GM21529 (cell line): ENCODE measurements around the gene TEX35.

Experiments
- ATAC-seq: cut with Tn5 transposase; IDR thresholded peaks from one replicate; pipeline ENCODE4 v1.9.1; 2021; ENCODE audit not compliant: unreplicated experiment

The TEX35 gene

GRCh38 chr1:178513278-178513983 is 522 bp downstream of the TEX35 start:
- no peak for ATAC-seq

- no peak for ATAC-seq
These were observed 3.2 kb downstream of the TEX35 start for GRCh38 chr1:178516110-178516509.

DNA sequence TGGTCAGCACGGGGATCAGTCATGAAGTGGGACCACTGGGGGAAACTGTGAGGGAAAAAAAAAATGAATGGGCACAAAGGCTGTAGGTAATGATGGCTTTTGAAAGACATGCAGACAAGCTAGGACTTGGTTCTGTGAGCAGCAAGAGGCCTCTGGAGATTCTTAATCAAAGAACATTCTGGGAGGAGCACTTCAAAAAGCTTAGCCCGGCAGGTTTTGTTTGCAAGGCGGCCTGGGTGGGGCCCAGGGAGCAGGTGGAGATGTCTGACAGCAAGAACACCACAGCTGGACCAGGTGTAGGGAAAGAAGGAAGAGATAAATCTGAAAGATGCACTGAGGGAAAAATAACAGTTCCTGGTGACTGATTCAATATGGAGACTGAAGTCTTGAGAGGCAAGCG is 6.0 kb downstream of the TEX35 start:
- ATAC-seq: no peak

- no peak for ATAC-seq
These were observed 7.9 kb downstream of the TEX35 start for GRCh38 chr1:178520803-178521202.

GRCh38 chr1:178521241-178521640 is 8.3 kb downstream of the TEX35 start:
- no peak for ATAC-seq

GRCh38 chr1:178527117-178527516 is 14.2 kb downstream of the TEX35 start:
- no peak for ATAC-seq

- no peak for ATAC-seq
These were observed 15.5 kb downstream of the TEX35 start for GRCh38 chr1:178528228-178528952.

DNA sequence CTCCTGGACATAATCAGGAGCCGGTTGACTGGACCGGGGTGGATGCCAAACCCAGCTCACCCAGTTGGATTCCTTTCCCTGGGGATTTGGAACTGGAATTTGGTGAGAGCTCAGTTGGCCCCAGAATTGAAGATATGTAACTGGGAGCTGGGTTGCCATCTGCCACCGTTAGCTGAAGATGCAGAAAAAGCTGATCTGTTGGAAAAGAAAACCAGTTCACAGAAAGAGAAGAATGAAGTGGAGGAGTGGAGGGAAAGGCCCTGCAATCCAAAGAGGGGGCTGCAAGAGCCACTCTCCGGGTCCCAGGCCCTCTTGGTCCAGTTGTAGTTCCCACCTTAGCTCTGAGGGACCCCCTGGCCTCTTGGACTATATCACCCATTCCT is 16.0 kb downstream of the TEX35 start:
- no peak for ATAC-seq

GRCh38 chr1:178529364-178530036 is 16.6 kb downstream of the TEX35 start:
- ATAC-seq: no peak

DNA sequence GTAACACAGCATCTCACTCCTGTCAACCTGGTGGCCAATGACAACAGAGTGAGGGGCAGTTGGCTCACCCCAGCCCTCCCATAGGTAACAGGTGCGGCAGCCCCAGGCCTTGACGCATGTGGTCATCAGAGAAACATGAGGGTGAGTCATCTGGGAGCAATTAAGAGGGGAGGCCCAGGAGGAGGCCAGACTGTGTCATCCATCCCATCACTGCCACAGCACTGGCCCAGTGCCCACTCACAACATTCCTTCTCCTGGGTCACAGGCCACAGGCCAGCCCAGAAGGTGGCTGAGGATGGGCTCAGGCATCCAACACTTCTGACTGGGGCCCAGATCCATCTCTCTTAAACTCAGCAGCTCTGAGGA is 17.1 kb downstream of the TEX35 start:
- ATAC-seq: no peak

DNA sequence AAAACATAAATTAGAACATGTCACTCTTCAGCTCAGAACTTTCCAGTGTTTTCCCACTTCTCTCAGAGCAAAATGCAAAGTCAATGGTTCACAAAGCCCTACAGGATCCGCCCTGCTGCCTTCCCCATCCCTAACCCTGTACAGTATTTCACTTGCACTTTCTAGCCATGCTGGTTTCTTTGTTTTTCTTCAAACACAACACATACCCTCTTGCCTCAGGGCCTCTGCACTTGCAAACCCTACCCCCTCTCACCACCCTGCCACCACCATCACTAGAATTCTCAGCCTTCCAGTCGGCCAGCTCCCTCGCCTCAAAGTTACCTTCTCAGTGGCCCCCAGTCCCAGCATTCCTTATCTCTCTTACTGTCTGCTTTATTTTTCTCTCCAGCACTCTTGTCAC is 17.6 kb downstream of the TEX35 start:
- no peak for ATAC-seq

DNA sequence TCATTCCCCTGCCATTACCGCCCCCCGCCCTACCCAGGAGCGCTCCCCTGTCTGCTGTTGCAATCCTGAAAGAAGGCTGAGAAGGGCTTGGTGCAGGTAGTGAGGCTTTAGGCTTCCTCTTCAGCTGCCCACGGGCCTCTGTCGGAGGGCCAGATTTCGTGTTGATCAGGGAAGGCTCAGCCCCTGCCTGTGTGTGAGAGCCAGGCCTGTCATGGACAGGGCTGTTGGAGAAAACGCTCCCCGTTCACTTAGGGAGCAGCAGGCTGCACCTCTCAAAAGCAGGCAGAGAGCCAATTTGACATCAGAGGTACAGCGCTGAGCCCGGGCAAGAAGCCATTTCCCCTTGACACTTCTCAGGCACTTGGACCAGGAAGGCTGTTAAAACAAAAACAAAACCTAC is 19.0 kb downstream of the TEX35 start:
- ATAC-seq: peak; percentile 21

- peak; percentile 85 for ATAC-seq
These were observed 19.5 kb downstream of the TEX35 start for GRCh38 chr1:178532392-178532791.

DNA sequence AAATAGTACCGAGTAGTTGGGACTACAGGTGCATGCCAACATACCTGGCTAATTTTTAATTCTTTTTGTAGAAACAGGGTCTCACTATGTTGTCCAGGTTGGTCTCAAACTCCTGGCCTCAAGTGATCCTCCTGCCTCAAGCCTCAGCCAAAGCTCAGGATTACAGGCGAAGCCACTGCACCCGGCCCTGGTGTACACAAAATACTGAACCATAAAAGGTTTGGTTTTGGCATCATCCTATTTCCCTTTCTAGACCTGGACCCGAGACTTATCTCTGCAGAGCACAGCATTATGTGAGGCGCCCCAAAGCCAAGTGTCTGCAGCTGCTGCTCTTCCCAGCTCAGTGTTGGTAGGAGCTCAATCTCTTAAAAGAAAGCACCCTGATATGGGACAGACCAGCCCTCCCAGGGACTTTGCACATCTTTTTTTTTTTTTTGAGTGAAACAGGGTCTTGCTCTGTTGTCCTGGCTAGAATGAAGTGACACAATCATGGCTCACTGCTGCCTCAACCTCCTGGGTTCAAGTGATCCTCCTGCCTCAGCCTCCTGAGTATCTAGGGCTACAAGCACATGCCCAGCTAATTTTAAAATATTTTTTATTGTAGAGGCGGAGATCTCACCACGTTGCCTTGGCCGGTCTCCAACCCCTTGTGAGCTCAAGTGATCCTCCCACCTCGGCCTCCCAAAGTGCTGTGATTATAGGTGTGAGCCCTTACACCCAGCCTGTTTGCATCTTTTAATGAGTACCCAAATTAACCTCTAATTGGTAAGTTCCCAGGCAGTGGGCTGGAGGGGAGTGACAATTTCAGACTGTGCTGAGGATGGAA is 20.4 kb downstream of the TEX35 start:
- ATAC-seq: no peak

DNA sequence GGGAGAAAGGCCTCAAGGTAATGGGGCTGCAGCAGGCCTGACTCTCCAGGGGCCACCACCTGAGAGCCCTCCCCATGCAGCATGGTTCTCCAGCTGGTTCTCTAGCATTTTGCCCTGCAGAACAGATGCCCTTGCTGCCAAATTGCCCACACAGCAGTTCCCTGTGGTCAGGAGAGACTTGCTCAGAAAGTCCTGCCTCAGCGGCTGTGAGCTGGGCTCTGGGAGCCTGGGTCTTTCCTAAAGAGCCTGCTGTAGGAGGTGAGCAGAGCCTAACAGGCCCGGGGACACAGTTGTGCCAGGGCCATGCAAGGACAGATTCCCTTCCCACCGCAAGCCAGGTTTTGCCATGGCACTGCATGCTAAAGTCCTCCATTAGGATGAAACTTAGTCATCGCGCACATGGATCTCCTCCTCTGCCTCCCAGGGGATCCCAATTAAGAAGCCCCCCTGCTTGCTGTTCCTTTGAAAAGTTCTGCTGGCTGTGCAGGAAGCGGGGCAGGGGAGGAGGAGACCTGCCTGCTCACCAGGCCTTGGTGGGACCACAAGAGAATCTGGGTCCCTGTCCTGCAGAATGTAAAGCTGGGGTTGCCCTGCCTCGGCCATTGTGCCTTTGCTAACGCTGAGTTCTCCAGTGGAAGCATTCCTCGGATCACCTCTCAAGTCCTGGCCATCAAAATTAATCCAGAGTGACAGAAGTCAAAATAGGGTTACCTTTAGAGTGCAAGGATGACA is 21.4 kb downstream of the TEX35 start:
- ATAC-seq: no peak

DNA sequence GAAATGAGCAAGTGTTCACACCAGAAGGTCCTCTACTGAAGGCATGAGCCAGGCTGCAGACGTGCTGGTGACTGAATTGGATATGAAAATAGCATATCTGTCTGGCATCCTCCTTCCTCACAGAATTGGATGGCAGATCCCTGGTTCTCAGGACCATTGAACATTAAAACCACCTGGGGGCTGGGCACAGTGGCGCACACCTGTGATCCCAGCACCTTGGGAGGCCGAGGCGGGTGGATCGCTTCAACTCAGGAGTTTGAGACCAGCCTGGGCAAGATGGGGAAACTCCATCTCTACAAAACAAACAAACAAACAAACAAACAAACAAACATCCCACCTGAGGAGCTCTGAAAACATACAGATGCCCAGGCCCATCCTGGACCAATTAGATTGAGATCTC is 23.4 kb downstream of the TEX35 start:
- no peak for ATAC-seq

- no peak for ATAC-seq
These were observed 24.0 kb downstream of the TEX35 start for GRCh38 chr1:178536844-178537371.

- no peak for ATAC-seq
These were observed 24.6 kb downstream of the TEX35 start for GRCh38 chr1:178537382-178538090.

DNA sequence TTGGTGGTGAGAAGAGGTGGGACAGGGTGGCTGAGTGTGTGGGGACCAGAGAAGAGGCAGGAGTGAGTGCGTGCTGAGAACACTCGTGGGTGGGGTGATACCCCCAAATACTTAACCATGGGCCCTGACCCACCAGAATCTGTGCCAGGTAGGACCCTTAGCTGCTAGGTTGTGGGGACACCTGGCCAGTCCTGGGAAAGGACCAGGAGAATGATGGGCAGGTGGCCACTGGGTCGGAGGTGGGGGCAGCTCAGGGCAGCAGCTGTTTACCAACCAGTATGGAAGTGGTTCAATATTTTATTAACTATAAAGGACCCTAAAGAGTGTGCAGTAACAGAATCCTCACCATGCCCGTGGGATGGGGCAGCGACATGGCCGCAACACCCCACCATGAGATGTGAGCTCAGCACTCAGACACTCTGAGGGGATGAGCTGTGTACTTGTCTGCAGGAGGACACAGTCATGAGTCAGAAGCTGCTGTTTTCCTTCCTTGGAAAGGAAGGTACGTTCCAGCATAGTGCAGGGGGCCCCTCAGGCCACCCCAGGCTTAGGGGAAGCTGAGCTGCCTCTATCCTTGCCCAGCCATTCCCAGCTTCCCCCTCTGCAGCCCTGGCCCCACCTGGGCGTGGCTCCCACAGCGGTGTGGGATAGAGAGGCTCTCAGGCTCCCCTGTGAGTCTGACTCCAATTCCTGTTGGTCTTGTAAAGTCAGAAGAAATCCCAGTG is 25.4 kb downstream of the TEX35 start:
- no peak for ATAC-seq
